Prostate gland (tissue), 2 donors: ENCODE measurements around the gene CFAP54. TPM values are rescaled to one million over a fixed set of nuclear protein-coding genes. Genes with fewer than 3 reads are reported as not detected.

Source experiments
- DNase-seq: peaks from one replicate; pipeline ENCODE4 v3.0.0-alpha.2; 2019; ENCODE audit warnings: low spot score
- H3K27ac ChIP-seq, 2 donors: fragments of 200-600 bp; sonication (generic); 2 replicates each; pipeline ENCODE4 v1.5.1; 2017 to 2019
- H3K27me3 ChIP-seq: fragments of 200-600 bp; sonication (generic); replicated peaks from 2 replicates; pipeline ENCODE4 v1.5.1; 2019; ENCODE audit not compliant: insufficient read depth
- H3K36me3 ChIP-seq, 2 donors: fragments of 200-600 bp; sonication (generic); 1 replicate in 1 of 2; 2 replicates in 1 of 2; pipeline versions ENCODE4 v1.5.1 to v1.8.1; 2017 to 2019
- H3K4me1 ChIP-seq: fragments of 200-600 bp; sonication (generic); replicated peaks from 2 replicates; pipeline ENCODE4 v1.5.1; 2019
- H3K4me3 ChIP-seq, 2 donors: fragments of 200-600 bp; sonication (generic); 2 replicates each; pipeline ENCODE4 v1.5.1; 2017 to 2019
- H3K9me3 ChIP-seq: fragments of 200-600 bp; sonication (generic); 2 replicates; pipeline ENCODE4 v1.5.1; 2017
- CTCF ChIP-seq, 4 experiments: fragments of 200-600 bp in 2 of 4; fragments of 450-650 bp in 2 of 4; sonication (generic) in 2 of 4; IDR thresholded peaks; 1 replicate in 3 of 4; 2 replicates in 1 of 4; pipeline ENCODE4 v1.5.1; 2016 to 2019; ENCODE audit warnings: antibody characterized with exemption in 4 of 4, mild to moderate bottlenecking in 2 of 4, moderate library complexity in 2 of 4
- POLR2A ChIP-seq: fragments of 450-650 bp; IDR thresholded peaks from one replicate; pipeline ENCODE4 v1.6.1; 2016; ENCODE audit warnings: antibody characterized with exemption, mild to moderate bottlenecking
- POLR2AphosphoS5 ChIP-seq: sonication (generic); formaldehyde crosslinking; IDR thresholded peaks from one replicate; pipeline ENCODE4 v1.6.1; 2017; ENCODE audit warnings: antibody characterized with exemption
- WGBS: methylation state at CpG from one replicate; pipeline ENCODE4 v1.1.5; 2018; 5-methylcytosine and 5-hydroxymethylcytosine counted together
- intact Hi-C: fragments of 100-400 bp; cut with DNase I; formaldehyde crosslinking; loops from one replicate; pipeline ENCODE4 v1.14.2; 2022
- total RNA-seq, 2 donors: library from RNA; depleted of rRNA; stranded (reverse); fragments of >200 nt; gene quantifications; one replicate each; pipeline ENCODE4 v1.1.0, GENCODE V29; 2016

Gene CFAP54
- total RNA-seq, 2 donors from 2014 or later, result 0.68 to 2.3 TPM

- WGBS, result 64% methylated on average over 3 of the region's 3 CpGs
- H3K36me3 ChIP-seq, result no peaks in the 10 kb centered on the region
- no peaks in the 10 kb centered on the region for H3K9me3 ChIP-seq
- H3K27me3 ChIP-seq, result no peaks in the 10 kb centered on the region
- no peak for DNase-seq
- no peak for TF ChIP-seq POLR2A
- TF ChIP-seq POLR2AphosphoS5, result no peak
- no peak for TF ChIP-seq CTCF (IDR thresholded peaks at IDR 0.05)
- H3K27ac ChIP-seq, result no peak overlapping the region
- intact Hi-C loops, result no loop called here
- H3K4me1 ChIP-seq, result no peaks in the 10 kb centered on the region
- H3K4me3 ChIP-seq, result no peak overlapping the region
These were observed 22.2 kb upstream of the CFAP54 start for GRCh38 chr12:96466939-96467751.

- H3K27ac ChIP-seq, result no peak overlapping the region
- H3K4me1 ChIP-seq, result no peaks in the 10 kb centered on the region
- TF ChIP-seq POLR2AphosphoS5 (no peak), CTCF (IDR thresholded peaks at IDR 0.05) (no peak), POLR2A (no peak)
- 100% methylated on average over 2 of the region's 2 CpGs for WGBS
- H3K27me3 ChIP-seq, result no peaks in the 10 kb centered on the region
- DNase-seq, result no peak
- intact Hi-C loops, result no loop called here
- no peaks in the 10 kb centered on the region for H3K36me3 ChIP-seq
- no peak overlapping the region for H3K4me3 ChIP-seq
- H3K9me3 ChIP-seq, result no peaks in the 10 kb centered on the region
These were observed 17.9 kb upstream of the CFAP54 start for GRCh38 chr12:96471368-96472050.

GRCh38 chr12:96472384-96472783 lies 17.0 kb upstream of the CFAP54 start:
- Histone ChIP-seq H3K27ac (no peak overlapping the region), H3K9me3 (no peaks in the 10 kb centered on the region), H3K27me3 (no peaks in the 10 kb centered on the region), H3K4me3 (no peak overlapping the region), H3K4me1 (no peaks in the 10 kb centered on the region), H3K36me3 (no peaks in the 10 kb centered on the region)
- 80% methylated on average over 5 of the region's 5 CpGs for WGBS
- intact Hi-C loops, result no loop called here
- DNase-seq, result no peak
- TF ChIP-seq POLR2AphosphoS5 (no peak), CTCF (IDR thresholded peaks at IDR 0.05) (no peak), POLR2A (no peak)

- whole genome bisulfite sequencing, result 74% methylated on average over 4 of the region's 4 CpGs
- Histone ChIP-seq H3K4me3 (no peak overlapping the region), H3K4me1 (no peaks in the 10 kb centered on the region), H3K36me3 (no peaks in the 10 kb centered on the region), H3K27me3 (no peaks in the 10 kb centered on the region), H3K9me3 (no peaks in the 10 kb centered on the region), H3K27ac (no peak overlapping the region)
- DNase-seq, result no peak
- intact Hi-C loops, result no loop called here
- TF ChIP-seq POLR2A (no peak), POLR2AphosphoS5 (no peak), CTCF (IDR thresholded peaks at IDR 0.05) (no peak)
These were observed 15.8 kb upstream of the CFAP54 start for GRCh38 chr12:96473394-96474093.
